GM18498 (cell line): ENCODE data around the gene NOL4L.

Source experiments
- ATAC-seq: cut with Tn5 transposase; IDR thresholded peaks from one replicate; pipeline ENCODE4 v1.9.1; 2021; ENCODE audit warnings: mild to moderate bottlenecking, moderate library complexity; ENCODE audit not compliant: unreplicated experiment

NOL4L gene

GRCh38 chr20:32614303-32614702, 29.2 kb upstream of the NOL4L start:
- no peak for ATAC-seq

GRCh38 chr20:32613192-32614053, 28.3 kb upstream of the NOL4L start:
- ATAC-seq, result no peak

GRCh38 chr20:32612351-32613191, 27.4 kb upstream of the NOL4L start:
- no peak for ATAC-seq

- ATAC-seq, result no peak
These were observed 26.7 kb upstream of the NOL4L start for GRCh38 chr20:32611868-32612267.

- ATAC-seq, result no peak
These were observed 26.2 kb upstream of the NOL4L start for GRCh38 chr20:32611286-32611685.

- ATAC-seq, result no peak
These were observed 25.5 kb upstream of the NOL4L start for GRCh38 chr20:32610472-32611218.

- ATAC-seq, result no peak
These were observed 24.9 kb upstream of the NOL4L start for GRCh38 chr20:32609993-32610392.

GRCh38 chr20:32609111-32609773, 24.1 kb upstream of the NOL4L start:
- no peak for ATAC-seq

- ATAC-seq, result no peak
These were observed 23.5 kb upstream of the NOL4L start for GRCh38 chr20:32608664-32609015.

- no peak for ATAC-seq
These were observed 22.9 kb upstream of the NOL4L start for GRCh38 chr20:32607727-32608663.

- no peak for ATAC-seq
These were observed 22.2 kb upstream of the NOL4L start for GRCh38 chr20:32607324-32607723.

- ATAC-seq, result no peak
These were observed 21.7 kb upstream of the NOL4L start for GRCh38 chr20:32606790-32607189.

- ATAC-seq, result no peak
These were observed 21.0 kb upstream of the NOL4L start for GRCh38 chr20:32606107-32606506.

GRCh38 chr20:32605167-32605656, 20.1 kb upstream of the NOL4L start:
- ATAC-seq, result no peak

- ATAC-seq, result no peak
These were observed 18.1 kb upstream of the NOL4L start for GRCh38 chr20:32603046-32603726.

- no peak for ATAC-seq
These were observed 17.1 kb upstream of the NOL4L start for GRCh38 chr20:32602273-32602672.

- no peak for ATAC-seq
These were observed 15.6 kb upstream of the NOL4L start for GRCh38 chr20:32600681-32601237.

GRCh38 chr20:32599783-32600340, 14.7 kb upstream of the NOL4L start:
- no peak for ATAC-seq
